Testis (tissue), 2 donors: Measurements from ENCODE around the gene SH3TC1.

Experiments
- CTCF ChIP-seq, 3 experiments: fragments of 450-650 bp in 2 of 3; fragments of 200-600 bp in 1 of 3; sonication (generic) in 1 of 3; IDR thresholded peaks; one replicate each; pipeline ENCODE4 v1.5.1; 2016 to 2019; ENCODE audit warnings: antibody characterized with exemption in 3 of 3, mild to moderate bottlenecking in 2 of 3, moderate library complexity in 1 of 3
- POLR2A ChIP-seq: fragments of 450-650 bp; IDR thresholded peaks from one replicate; pipeline ENCODE4 v1.6.1; 2017; ENCODE audit warnings: antibody characterized with exemption, mild to moderate bottlenecking, moderate library complexity

GRCh38 chr4:8236920-8237195 lies 37.8 kb downstream of the SH3TC1 start:
- TF ChIP-seq POLR2A, result no peak
- no peak for TF ChIP-seq CTCF (IDR thresholded peaks at IDR 0.05)
